SK-N-SH treated with all-trans-retinoic acid at 6 μM for 48 hours (cell line): ENCODE results near the gene FRMD1.

Experiments
- ATAC-seq: fragments of 200-7000 bp; cut with Tn5 transposase; 3 replicates; pipeline ENCODE4 v1.9.1; 2020; ENCODE audit warnings: mild to moderate bottlenecking, moderate library complexity
- ARNTL ChIP-seq: fragments of 450-650 bp; formaldehyde crosslinking; IDR thresholded peaks from 2 replicates; pipeline ENCODE4 v1.5.0; 2020; ENCODE audit warnings: low read depth, mild to moderate bottlenecking, moderate library complexity, borderline replicate concordance
- BACH2 ChIP-seq: fragments of 250-450 bp; sonication (Bioruptor Pico); IDR thresholded peaks from 2 replicates; pipeline ENCODE4 v1.9.0; 2021; ENCODE audit warnings: mild to moderate bottlenecking, borderline replicate concordance
- CSDC2 ChIP-seq: fragments of 250-450 bp; sonication (Bioruptor Pico); IDR thresholded peaks from 2 replicates; pipeline ENCODE4 v1.5.0; 2020; ENCODE audit warnings: mild to moderate bottlenecking, moderate library complexity
- ESRRG ChIP-seq: fragments of 250-450 bp; sonication (Bioruptor Pico); IDR thresholded peaks from 2 replicates; pipeline ENCODE4 v1.6.1; 2021; ENCODE audit warnings: mild to moderate bottlenecking
- GLIS3 ChIP-seq: fragments of 250-450 bp; sonication (Bioruptor Pico); IDR thresholded peaks from 2 replicates; pipeline ENCODE4 v1.5.0; 2020; ENCODE audit warnings: mild to moderate bottlenecking, moderate library complexity
- PPARA ChIP-seq: fragments of 250-450 bp; sonication (Bioruptor Pico); IDR thresholded peaks from 2 replicates; pipeline ENCODE4 v1.5.0; 2020; ENCODE audit warnings: mild to moderate bottlenecking, borderline replicate concordance
- TCF4 ChIP-seq: fragments of 250-450 bp; sonication (Bioruptor Pico); IDR thresholded peaks from 2 replicates; pipeline ENCODE4 v1.8.0; 2021; ENCODE audit warnings: mild to moderate bottlenecking, moderate library complexity, borderline replicate concordance
- TOX ChIP-seq: fragments of 250-450 bp; sonication (Bioruptor Pico); IDR thresholded peaks from 2 replicates; pipeline ENCODE4 v1.8.0; 2021; ENCODE audit warnings: mild to moderate bottlenecking, moderate library complexity, borderline replicate concordance
- ZC3H10 ChIP-seq: fragments of 250-450 bp; sonication (Bioruptor Pico); IDR thresholded peaks from 2 replicates; pipeline ENCODE4 v1.5.1; 2021; ENCODE audit warnings: mild to moderate bottlenecking, moderate library complexity
- ZFP3 ChIP-seq: fragments of 250-450 bp; sonication (Bioruptor Pico); IDR thresholded peaks from 2 replicates; pipeline ENCODE4 v1.5.0; 2020; ENCODE audit warnings: mild to moderate bottlenecking, moderate library complexity
- ZFP30 ChIP-seq: fragments of 450-650 bp; formaldehyde crosslinking; IDR thresholded peaks from 2 replicates; pipeline ENCODE4 v1.5.0; 2022; ENCODE audit warnings: mild to moderate bottlenecking, moderate library complexity
- ZNF565 ChIP-seq: fragments of 450-650 bp; formaldehyde crosslinking; conservative IDR thresholded peaks from 2 replicates; pipeline ENCODE4 v1.5.0; 2020; ENCODE audit warnings: low read depth, mild to moderate bottlenecking, moderate library complexity
- ZNF70 ChIP-seq: fragments of 450-650 bp; formaldehyde crosslinking; IDR thresholded peaks from 2 replicates; pipeline ENCODE4 v1.5.0; 2020; ENCODE audit warnings: mild to moderate bottlenecking, moderate library complexity
- ZNF8 ChIP-seq: fragments of 450-650 bp; formaldehyde crosslinking; IDR thresholded peaks from 2 replicates; pipeline ENCODE4 v1.5.0; 2020; ENCODE audit warnings: mild to moderate bottlenecking, moderate library complexity
- TF ChIP-seq, protein P1 (sequence below): fragments of 250-450 bp; sonication (Bioruptor Pico); IDR thresholded peaks from 2 replicates; pipeline ENCODE4 v1.5.0; 2020; ENCODE audit warnings: mild to moderate bottlenecking, moderate library complexity
- TF ChIP-seq, protein P2 (sequence below): fragments of 250-450 bp; sonication (Bioruptor Pico); IDR thresholded peaks from 2 replicates; pipeline ENCODE4 v1.8.0; 2021; ENCODE audit warnings: low read depth, mild to moderate bottlenecking, moderate library complexity, borderline replicate concordance
- TF ChIP-seq, protein P3 (sequence below): fragments of 250-450 bp; sonication (Bioruptor Pico); IDR thresholded peaks from 2 replicates; pipeline ENCODE4 v1.5.1; 2021; ENCODE audit warnings: mild to moderate bottlenecking, moderate library complexity

Gene FRMD1

DNA sequence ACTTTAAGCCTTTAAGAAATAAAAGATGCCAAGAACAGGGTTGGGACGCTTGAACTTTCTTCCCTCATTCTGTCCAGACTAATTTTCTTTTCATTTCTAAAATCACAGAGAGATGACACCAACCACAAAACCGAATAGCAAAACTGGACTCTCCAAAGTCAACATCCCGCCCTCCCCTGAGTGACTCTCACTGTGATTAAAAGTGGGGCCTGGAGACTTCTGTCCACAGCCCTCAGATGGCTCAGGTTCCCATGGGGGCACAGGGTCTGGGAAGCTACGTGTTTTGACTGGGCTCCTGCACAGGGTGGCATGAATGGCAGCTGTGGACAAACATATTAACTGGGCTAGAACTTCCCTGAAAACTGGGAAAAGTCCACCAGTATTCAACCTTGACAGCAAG lies 6.3 kb downstream of the FRMD1 start:
- TF ChIP-seq, protein P1, sequence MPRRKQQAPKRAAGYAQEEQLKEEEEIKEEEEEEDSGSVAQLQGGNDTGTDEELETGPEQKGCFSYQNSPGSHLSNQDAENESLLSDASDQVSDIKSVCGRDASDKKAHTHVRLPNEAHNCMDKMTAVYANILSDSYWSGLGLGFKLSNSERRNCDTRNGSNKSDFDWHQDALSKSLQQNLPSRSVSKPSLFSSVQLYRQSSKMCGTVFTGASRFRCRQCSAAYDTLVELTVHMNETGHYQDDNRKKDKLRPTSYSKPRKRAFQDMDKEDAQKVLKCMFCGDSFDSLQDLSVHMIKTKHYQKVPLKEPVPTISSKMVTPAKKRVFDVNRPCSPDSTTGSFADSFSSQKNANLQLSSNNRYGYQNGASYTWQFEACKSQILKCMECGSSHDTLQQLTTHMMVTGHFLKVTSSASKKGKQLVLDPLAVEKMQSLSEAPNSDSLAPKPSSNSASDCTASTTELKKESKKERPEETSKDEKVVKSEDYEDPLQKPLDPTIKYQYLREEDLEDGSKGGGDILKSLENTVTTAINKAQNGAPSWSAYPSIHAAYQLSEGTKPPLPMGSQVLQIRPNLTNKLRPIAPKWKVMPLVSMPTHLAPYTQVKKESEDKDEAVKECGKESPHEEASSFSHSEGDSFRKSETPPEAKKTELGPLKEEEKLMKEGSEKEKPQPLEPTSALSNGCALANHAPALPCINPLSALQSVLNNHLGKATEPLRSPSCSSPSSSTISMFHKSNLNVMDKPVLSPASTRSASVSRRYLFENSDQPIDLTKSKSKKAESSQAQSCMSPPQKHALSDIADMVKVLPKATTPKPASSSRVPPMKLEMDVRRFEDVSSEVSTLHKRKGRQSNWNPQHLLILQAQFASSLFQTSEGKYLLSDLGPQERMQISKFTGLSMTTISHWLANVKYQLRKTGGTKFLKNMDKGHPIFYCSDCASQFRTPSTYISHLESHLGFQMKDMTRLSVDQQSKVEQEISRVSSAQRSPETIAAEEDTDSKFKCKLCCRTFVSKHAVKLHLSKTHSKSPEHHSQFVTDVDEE (CRISPR knock-in tag) = no peak
- TF ChIP-seq ZFP3 (no peak), ZNF70 (CRISPR knock-in tag) (no peak), PPARA (CRISPR knock-in tag) (no peak)
- TF ChIP-seq, protein P2, sequence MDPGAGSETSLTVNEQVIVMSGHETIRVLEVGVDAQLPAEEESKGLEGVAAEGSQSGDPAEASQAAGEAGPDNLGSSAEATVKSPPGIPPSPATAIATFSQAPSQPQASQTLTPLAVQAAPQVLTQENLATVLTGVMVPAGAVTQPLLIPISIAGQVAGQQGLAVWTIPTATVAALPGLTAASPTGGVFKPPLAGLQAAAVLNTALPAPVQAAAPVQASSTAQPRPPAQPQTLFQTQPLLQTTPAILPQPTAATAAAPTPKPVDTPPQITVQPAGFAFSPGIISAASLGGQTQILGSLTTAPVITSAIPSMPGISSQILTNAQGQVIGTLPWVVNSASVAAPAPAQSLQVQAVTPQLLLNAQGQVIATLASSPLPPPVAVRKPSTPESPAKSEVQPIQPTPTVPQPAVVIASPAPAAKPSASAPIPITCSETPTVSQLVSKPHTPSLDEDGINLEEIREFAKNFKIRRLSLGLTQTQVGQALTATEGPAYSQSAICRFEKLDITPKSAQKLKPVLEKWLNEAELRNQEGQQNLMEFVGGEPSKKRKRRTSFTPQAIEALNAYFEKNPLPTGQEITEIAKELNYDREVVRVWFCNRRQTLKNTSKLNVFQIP = no peak
- TF ChIP-seq, all 23 proteins: peak for 0
- no peak for ATAC-seq

DNA sequence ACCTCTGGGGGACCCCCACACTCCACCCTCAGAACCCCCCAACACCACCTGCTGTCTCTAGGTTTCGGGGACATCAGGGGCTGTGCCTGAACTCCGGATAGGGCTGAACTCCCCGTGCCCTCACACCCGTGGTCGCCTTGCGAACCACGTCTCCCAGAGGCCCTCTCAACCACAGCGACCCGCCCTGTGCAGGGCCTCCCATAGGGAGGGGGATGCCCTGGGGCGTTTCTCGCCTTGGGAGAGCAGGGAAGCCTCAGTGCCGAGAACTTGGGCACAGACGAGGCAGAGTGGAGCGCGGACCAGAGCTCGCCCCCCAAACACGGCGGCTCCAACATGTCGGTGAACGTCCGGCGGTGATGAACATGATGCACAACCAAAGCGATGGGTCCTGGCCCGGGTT lies 6.8 kb downstream of the FRMD1 start:
- TF ChIP-seq ESRRG = no peak
- no peak for TF ChIP-seq CSDC2 (CRISPR knock-in tag)
- TF ChIP-seq ZFP30 (CRISPR knock-in tag) = no peak
- TF ChIP-seq BACH2 (CRISPR knock-in tag) = no peak
- TF ChIP-seq GLIS3 (CRISPR knock-in tag) = no peak
- TF ChIP-seq TCF4 (CRISPR knock-in tag) = no peak
- no peak for TF ChIP-seq ZC3H10
- TF ChIP-seq, protein P3, sequence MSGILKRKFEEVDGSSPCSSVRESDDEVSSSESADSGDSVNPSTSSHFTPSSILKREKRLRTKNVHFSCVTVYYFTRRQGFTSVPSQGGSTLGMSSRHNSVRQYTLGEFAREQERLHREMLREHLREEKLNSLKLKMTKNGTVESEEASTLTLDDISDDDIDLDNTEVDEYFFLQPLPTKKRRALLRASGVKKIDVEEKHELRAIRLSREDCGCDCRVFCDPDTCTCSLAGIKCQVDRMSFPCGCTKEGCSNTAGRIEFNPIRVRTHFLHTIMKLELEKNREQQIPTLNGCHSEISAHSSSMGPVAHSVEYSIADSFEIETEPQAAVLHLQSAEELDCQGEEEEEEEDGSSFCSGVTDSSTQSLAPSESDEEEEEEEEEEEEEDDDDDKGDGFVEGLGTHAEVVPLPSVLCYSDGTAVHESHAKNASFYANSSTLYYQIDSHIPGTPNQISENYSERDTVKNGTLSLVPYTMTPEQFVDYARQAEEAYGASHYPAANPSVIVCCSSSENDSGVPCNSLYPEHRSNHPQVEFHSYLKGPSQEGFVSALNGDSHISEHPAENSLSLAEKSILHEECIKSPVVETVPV = no peak
- TF ChIP-seq ZNF70 (CRISPR knock-in tag) = no peak

DNA sequence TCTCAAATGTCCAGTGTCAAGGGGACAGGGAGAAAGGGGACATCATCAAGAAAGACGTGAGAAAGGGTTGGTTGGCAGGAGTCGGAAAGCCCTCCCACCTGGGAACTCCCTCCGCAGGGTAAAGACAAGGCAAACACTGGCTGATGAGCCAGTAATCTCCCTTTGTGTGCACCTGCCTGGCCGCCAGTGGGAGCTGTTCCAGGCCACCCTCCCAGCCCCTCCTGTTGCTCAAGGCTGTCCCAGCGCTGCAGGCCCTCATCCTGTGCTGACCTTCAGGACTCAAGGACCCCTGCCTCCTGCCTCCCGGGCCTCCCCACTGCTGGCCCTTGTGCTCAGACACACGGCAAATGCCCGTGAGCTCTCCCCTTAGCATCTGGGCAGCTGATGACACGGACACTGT lies 7.4 kb downstream of the FRMD1 start:
- TF ChIP-seq ZFP30 (CRISPR knock-in tag) (no peak), ESRRG (no peak), GLIS3 (CRISPR knock-in tag) (no peak), BACH2 (CRISPR knock-in tag) (no peak), ZC3H10 (no peak), TOX (no peak)
- TF ChIP-seq, protein P3 = no peak
- ATAC-seq = no peak

More for the DNA sequence above, 6.8 kb downstream of the FRMD1 start:
- ATAC-seq = no peak

DNA sequence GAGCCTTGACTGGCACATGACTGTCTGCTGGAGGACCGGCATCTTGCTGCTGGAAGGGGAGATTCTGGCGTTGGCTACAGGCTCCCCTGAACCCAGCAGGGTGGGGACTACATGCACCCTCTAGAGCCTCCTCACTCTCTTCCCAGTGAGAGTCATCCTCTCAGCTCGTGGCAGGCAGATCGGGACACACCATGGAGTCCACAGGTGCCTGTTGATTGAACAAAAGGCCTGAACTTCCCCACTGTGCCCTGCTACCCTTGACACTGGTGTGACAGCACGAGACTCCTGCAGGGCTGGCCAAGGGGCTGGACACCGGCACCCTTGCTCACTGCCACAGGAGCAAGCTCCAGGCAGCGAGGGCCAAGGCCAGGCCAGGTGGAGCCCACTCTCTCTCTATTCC lies 8.2 kb downstream of the FRMD1 start:
- no peak for TF ChIP-seq GLIS3 (CRISPR knock-in tag)
- TF ChIP-seq, protein P3 = no peak
- no peak for TF ChIP-seq ZNF8 (CRISPR knock-in tag)
- TF ChIP-seq ZNF565 = no peak
- TF ChIP-seq ZNF70 (CRISPR knock-in tag) = no peak
- no peak for TF ChIP-seq ARNTL (CRISPR knock-in tag)
- TF ChIP-seq ZC3H10 = no peak
- TF ChIP-seq, protein P1 (CRISPR knock-in tag) = no peak
- no peak for TF ChIP-seq TCF4 (CRISPR knock-in tag)

More for the DNA sequence above, 8.2 kb downstream of the FRMD1 start:
- no peak for ATAC-seq
